Measurements from ENCODE around the gene ANKRD33B.

The ANKRD33B gene

DNA sequence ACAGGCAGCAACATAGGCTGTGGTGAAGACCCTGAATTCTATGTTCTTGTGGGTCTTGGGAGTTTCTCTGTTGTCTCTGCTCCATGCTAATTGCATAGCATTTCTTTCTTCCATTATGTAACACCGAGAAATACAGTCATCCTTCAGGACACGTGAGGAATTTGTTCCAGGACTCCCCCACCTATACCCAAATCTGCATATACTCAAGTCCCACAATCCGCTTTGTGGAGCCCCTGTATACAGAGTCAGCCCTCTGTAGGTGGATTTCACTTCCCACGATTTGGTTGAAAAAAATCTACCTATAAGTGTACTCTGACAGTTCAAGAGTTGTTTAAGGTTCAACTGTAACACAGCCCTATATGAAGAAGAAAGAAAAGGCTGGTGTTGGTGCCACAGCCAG, 22.1 kb downstream of the ANKRD33B start:
- Histone ChIP-seq H3K4me3 (ENCODE audit: insufficient read length, low read depth) (no peak overlapping the region), H3K36me3 (ENCODE audit: insufficient read depth, insufficient read length, low read length) (peaks cover 7% of the 10 kb centered on the region), H3K9ac (ENCODE audit: insufficient read length, low read depth) (no peak overlapping the region), H3K4me1 (ENCODE audit: insufficient read depth, insufficient read length) (peaks cover 3% of the 10 kb centered on the region), H3K27me3 (ENCODE audit: insufficient read depth, insufficient read length) (no peaks in the 10 kb centered on the region), H3K9me3 (ENCODE audit: insufficient read depth, low read length) (peaks cover 4% of the 10 kb centered on the region; the same call in 1 of the 2 replicates)
- TF ChIP-seq YY1 (IDR thresholded peaks at IDR 0.05; ENCODE audit: insufficient read depth, insufficient read length) = no peak
- DNase-seq (ENCODE audit: low read depth, low spot score) = no peak

DNA sequence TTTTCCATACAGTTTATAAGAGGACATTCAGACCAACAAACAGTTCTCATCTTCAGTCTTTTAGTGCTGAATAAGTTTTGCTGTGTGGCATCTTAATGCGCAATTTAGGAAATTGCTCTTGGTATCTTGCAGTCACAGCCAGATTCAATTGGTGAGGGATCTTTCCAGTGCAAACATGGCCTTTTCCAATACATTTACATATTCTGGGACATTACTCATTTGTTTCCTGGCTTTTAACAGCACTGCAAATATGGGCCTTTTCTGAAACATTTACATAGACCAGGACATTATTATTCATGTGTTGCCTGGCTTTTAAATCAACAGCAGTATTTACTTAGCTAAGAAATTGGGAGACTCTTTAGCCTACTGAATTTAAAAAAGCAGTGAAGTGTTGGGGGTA, 22.7 kb downstream of the ANKRD33B start:
- Histone ChIP-seq H3K36me3 (ENCODE audit: insufficient read depth, insufficient read length, low read length) (peaks cover 7% of the 10 kb centered on the region), H3K9me3 (ENCODE audit: insufficient read depth, low read length) (peaks cover 4% of the 10 kb centered on the region; the same call in 1 of the 2 replicates), H3K4me3 (ENCODE audit: insufficient read length, low read depth) (no peak overlapping the region), H3K27me3 (ENCODE audit: insufficient read depth, insufficient read length) (no peaks in the 10 kb centered on the region), H3K4me1 (ENCODE audit: insufficient read depth, insufficient read length) (peaks cover 3% of the 10 kb centered on the region), H3K9ac (ENCODE audit: insufficient read length, low read depth) (no peak overlapping the region)
- TF ChIP-seq YY1 (IDR thresholded peaks at IDR 0.05; ENCODE audit: insufficient read depth, insufficient read length) (no peak), ZNF274 (IDR thresholded peaks at IDR 0.05; ENCODE audit: low read depth, low read length) (no peak), SUZ12 (IDR thresholded peaks at IDR 0.05; ENCODE audit: extremely low read depth, insufficient read depth, insufficient read length) (no peak)
- no peak for DNase-seq (ENCODE audit: low read depth, low spot score)

DNA sequence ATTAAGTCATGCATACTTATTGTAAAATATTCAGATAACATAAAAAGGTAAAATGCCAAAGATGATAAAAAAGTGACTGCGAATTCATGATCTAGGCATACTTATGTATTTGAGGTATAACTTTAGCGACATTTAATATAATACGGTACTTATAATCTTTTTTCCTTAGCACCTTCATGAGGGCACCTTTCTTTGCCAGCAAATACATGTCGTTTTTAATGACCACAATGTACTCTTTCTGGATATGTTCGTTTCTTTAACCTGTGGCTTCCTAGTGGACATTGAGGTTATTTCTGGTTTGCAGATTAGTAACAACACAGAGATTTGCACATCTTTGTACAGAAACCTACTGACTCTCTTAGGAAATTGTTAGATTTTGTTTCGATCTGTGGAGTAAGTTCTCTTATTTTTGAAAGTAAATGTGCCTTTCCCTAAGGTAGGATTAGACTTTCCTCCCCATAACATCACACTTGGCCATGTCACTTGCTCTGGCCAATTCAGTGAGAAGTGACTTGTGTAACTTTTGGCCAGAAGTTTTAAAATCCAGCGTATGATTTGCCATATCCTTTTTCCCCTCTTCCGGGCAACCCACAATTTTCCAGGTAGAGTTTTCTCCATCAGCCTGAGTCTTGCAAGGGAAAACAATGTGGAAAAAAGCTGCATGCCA, 24.4 kb downstream of the ANKRD33B start:
- no peak for DNase-seq (ENCODE audit: low read depth, low spot score)
- Histone ChIP-seq H3K27me3 (ENCODE audit: insufficient read depth, insufficient read length) (no peaks in the 10 kb centered on the region), H3K9me3 (ENCODE audit: insufficient read depth, low read length) (peaks cover 4% of the 10 kb centered on the region; the same call in 1 of the 2 replicates), H3K4me1 (ENCODE audit: insufficient read depth, insufficient read length) (peaks cover 3% of the 10 kb centered on the region), H3K4me3 (ENCODE audit: insufficient read length, low read depth) (no peak overlapping the region), H3K9ac (ENCODE audit: insufficient read length, low read depth) (no peak overlapping the region), H3K36me3 (ENCODE audit: insufficient read depth, insufficient read length, low read length) (peaks cover 4% of the 10 kb centered on the region)
- TF ChIP-seq YY1 (IDR thresholded peaks at IDR 0.05; ENCODE audit: insufficient read depth, insufficient read length) (no peak), SUZ12 (IDR thresholded peaks at IDR 0.05; ENCODE audit: extremely low read depth, insufficient read depth, insufficient read length) (no peak), ZNF274 (IDR thresholded peaks at IDR 0.05; ENCODE audit: low read depth, low read length) (no peak)

DNA sequence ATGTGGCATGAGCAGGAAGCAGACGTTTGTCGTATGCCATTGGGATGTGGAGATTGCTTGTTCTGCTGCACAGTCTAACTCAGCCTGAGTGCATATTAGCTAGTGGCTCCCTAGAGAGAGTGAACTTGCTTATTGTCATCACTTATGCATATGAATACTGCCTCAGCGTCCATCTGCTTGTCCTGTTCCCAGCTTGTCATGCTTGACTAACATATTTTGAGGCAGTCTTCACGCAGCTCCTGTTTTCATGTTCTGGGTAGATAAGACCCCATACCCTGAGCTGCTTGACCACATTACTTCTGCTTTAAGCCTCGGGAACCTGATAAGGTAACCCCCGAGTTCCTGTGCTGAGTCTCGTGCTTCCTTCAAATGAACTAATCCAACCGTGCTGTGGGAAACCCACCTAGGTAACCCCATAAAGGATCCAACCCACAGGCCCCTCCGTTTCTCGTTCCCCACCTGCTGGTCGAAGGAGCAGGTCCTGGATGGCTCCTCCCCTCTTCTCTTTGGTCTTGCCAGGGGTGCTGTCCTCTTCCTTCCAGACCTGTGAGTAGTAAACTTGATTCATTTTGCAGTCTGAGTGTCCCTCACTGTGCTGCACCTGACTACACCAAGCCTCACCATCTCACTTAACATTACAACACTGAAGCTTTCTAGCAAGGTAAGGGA, 25.0 kb downstream of the ANKRD33B start:
- TF ChIP-seq ZNF274 (IDR thresholded peaks at IDR 0.05; ENCODE audit: low read depth, low read length) = no peak
- no peak for TF ChIP-seq SUZ12 (IDR thresholded peaks at IDR 0.05; ENCODE audit: extremely low read depth, insufficient read depth, insufficient read length)
- no peak for TF ChIP-seq YY1 (IDR thresholded peaks at IDR 0.05; ENCODE audit: insufficient read depth, insufficient read length)
- peaks cover 4% of the 10 kb centered on the region for H3K36me3 ChIP-seq (ENCODE audit: insufficient read depth, insufficient read length, low read length)
- H3K9me3 ChIP-seq (ENCODE audit: insufficient read depth, low read length) = peaks cover 4% of the 10 kb centered on the region; the same call in 1 of the 2 replicates
- H3K9ac ChIP-seq (ENCODE audit: insufficient read length, low read depth) = no peak overlapping the region
- peaks cover 2% of the 10 kb centered on the region for H3K4me1 ChIP-seq (ENCODE audit: insufficient read depth, insufficient read length)
- no peaks in the 10 kb centered on the region for H3K27me3 ChIP-seq (ENCODE audit: insufficient read depth, insufficient read length)
- H3K4me3 ChIP-seq (ENCODE audit: insufficient read length, low read depth) = no peak overlapping the region
- no peak for DNase-seq (ENCODE audit: low read depth, low spot score)

DNA sequence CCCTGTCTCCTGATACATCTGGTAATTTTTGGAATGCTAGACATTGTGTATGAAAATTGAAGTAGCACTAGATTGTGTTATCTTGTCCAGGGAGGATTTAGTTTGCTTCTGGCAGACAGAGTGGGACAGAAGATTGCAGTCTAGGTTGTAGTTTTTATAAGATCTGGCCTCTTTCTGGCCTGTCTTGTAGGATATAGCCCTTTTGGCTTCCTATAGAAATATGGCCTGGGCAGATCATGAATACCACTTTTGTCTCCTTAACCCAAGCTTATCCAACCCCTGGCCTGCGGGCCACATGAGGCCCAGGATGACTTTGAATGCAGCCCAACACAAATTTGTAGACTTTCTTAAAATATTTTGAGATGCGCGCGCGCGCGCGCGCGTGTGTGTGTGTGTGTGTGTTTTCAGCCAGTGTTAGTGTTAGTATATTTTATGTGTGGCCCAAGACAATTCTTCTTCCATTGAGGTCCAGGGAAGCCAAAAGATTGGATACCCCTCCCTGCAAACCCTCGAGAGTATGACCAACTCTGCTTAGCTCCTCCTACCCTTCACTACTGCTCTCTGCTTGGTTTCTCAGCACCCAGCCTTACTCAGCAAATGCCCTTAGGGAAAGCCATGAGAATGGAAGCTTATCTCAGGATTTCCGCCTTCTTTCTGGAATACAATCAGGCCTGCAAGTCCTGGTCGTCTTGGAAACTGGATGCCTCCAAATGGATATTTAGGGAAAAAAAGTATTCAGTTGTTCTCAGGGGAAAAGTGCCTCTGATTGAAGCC, 26.5 kb downstream of the ANKRD33B start:
- Histone ChIP-seq H3K36me3 (ENCODE audit: insufficient read depth, insufficient read length, low read length) (peaks cover 4% of the 10 kb centered on the region), H3K4me3 (ENCODE audit: insufficient read length, low read depth) (no peak overlapping the region), H3K9ac (ENCODE audit: insufficient read length, low read depth) (no peak overlapping the region), H3K27me3 (ENCODE audit: insufficient read depth, insufficient read length) (no peaks in the 10 kb centered on the region), H3K9me3 (ENCODE audit: insufficient read depth, low read length) (peaks cover 4% of the 10 kb centered on the region; the same call in 1 of the 2 replicates), H3K4me1 (ENCODE audit: insufficient read depth, insufficient read length) (peaks cover 4% of the 10 kb centered on the region)
- no peak for TF ChIP-seq ZNF274 (IDR thresholded peaks at IDR 0.05; ENCODE audit: low read depth, low read length)
- peak; percentile 86 for DNase-seq (ENCODE audit: low read depth, low spot score)

DNA sequence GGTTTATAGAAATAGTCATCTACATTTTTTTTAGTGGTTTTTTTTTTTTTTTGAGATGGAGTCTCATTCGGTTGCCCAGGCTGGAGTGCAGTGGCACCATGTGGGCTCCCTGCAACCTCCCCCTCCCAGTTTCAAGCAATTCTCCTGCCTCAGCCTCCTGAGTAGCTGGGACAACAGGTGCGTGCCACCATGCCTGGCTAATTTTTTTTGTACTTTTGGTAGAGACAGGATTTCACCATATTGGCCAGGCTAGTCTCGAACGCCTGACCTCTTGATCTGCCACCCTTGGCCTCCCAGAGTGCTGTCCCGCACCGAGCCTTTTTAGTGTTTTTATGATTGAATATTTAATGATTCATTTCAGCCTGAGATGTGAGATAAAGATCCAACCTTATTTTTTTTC, 27.3 kb downstream of the ANKRD33B start:
- no peak for DNase-seq (ENCODE audit: low read depth, low spot score)
- peaks cover 4% of the 10 kb centered on the region for H3K4me1 ChIP-seq (ENCODE audit: insufficient read depth, insufficient read length)
- H3K36me3 ChIP-seq (ENCODE audit: insufficient read depth, insufficient read length, low read length) = no peaks in the 10 kb centered on the region
- peaks cover 4% of the 10 kb centered on the region; the same call in 1 of the 2 replicates for H3K9me3 ChIP-seq (ENCODE audit: insufficient read depth, low read length)
- H3K9ac ChIP-seq (ENCODE audit: insufficient read length, low read depth) = no peak overlapping the region
- H3K27me3 ChIP-seq (ENCODE audit: insufficient read depth, insufficient read length) = no peaks in the 10 kb centered on the region
- TF ChIP-seq SUZ12 (IDR thresholded peaks at IDR 0.05; ENCODE audit: extremely low read depth, insufficient read depth, insufficient read length) = no peak
- TF ChIP-seq YY1 (IDR thresholded peaks at IDR 0.05; ENCODE audit: insufficient read depth, insufficient read length) = no peak
- TF ChIP-seq ZNF274 (IDR thresholded peaks at IDR 0.05; ENCODE audit: low read depth, low read length) = no peak
- H3K4me3 ChIP-seq (ENCODE audit: insufficient read length, low read depth) = no peak overlapping the region

DNA sequence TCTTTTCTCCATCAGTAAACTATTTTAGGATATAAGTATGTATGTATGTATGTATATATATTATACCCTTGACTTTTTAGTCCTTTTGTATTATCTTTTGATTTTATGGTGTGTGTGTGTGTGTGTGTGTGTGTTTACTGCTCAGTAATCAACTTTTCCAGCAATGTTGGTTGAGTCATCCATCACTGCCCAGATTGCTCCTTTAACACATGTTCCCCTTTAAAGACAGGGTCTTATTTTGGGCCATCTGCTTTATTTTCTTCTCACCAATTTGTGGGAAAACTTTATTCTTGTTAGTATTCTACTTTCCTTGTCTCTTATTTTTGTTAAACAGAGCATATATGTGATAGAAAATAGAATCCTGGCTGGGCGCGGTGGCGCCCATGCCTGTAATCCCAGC, 28.1 kb downstream of the ANKRD33B start:
- no peak overlapping the region for H3K4me3 ChIP-seq (ENCODE audit: insufficient read length, low read depth)
- no peak overlapping the region for H3K9ac ChIP-seq (ENCODE audit: insufficient read length, low read depth)
- peaks cover 4% of the 10 kb centered on the region for H3K4me1 ChIP-seq (ENCODE audit: insufficient read depth, insufficient read length)
- H3K27me3 ChIP-seq (ENCODE audit: insufficient read depth, insufficient read length) = no peaks in the 10 kb centered on the region
- TF ChIP-seq SUZ12 (IDR thresholded peaks at IDR 0.05; ENCODE audit: extremely low read depth, insufficient read depth, insufficient read length) (no peak), ZNF274 (IDR thresholded peaks at IDR 0.05; ENCODE audit: low read depth, low read length) (no peak)
- peaks cover 4% of the 10 kb centered on the region; the same call in 1 of the 2 replicates for H3K9me3 ChIP-seq (ENCODE audit: insufficient read depth, low read length)
- DNase-seq (ENCODE audit: low read depth, low spot score) = no peak
- no peaks in the 10 kb centered on the region for H3K36me3 ChIP-seq (ENCODE audit: insufficient read depth, insufficient read length, low read length)

Data from NT2/D1 (cell line).